Left lung (tissue), 10 donors: ENCODE measurements around the gene ANKS1A. TPM values are rescaled to one million over a fixed set of nuclear protein-coding genes. Genes with fewer than 3 reads are reported as not detected.

Experiments used
- ATAC-seq: fragments of 200-7000 bp; cut with Tn5 transposase; one replicate; pipeline ENCODE4 v1.9.1; 2020; ENCODE audit warnings: moderate library complexity
- DNase-seq, 4 donors: peaks; one replicate each; pipeline ENCODE4 v3.0.0-alpha.2; 2013 to 2020
- H3K27ac ChIP-seq, 2 donors: fragments of 200-600 bp; sonication (generic) in 1 of 2; one replicate each; pipeline versions ENCODE4 v1.5.0 to v1.8.0; 2020 to 2021
- H3K27me3 ChIP-seq, 2 donors: fragments of 200-600 bp; sonication (generic) in 1 of 2; one replicate each; pipeline versions ENCODE4 v1.5.0 to v1.8.0; 2020 to 2021
- H3K36me3 ChIP-seq, 2 donors: fragments of 200-600 bp; sonication (generic) in 1 of 2; one replicate each; pipeline versions ENCODE4 v1.5.0 to v1.8.0; 2020 to 2021
- H3K4me1 ChIP-seq, 2 donors: fragments of 200-600 bp; one replicate each; pipeline ENCODE4 v1.8.0; 2021
- H3K4me3 ChIP-seq, 2 donors: fragments of 200-600 bp; sonication (generic) in 1 of 2; one replicate each; pipeline versions ENCODE4 v1.5.0 to v1.8.0; 2020 to 2021; ENCODE audit warnings: mild to moderate bottlenecking in 1 of 2
- H3K9me3 ChIP-seq, 2 donors: fragments of 200-600 bp; sonication (generic) in 1 of 2; one replicate each; pipeline versions ENCODE4 v1.5.0 to v1.8.0; 2020 to 2021
- CTCF ChIP-seq, 2 donors: fragments of 200-600 bp; sonication (generic) in 1 of 2; IDR thresholded peaks; one replicate each; pipeline versions ENCODE4 v1.5.0 to v1.8.0; 2021; ENCODE audit warnings: antibody characterized with exemption in 2 of 2
- intact Hi-C, 2 donors: fragments of 100-400 bp; cut with DNase I; formaldehyde crosslinking; loops; one replicate each; pipeline versions ENCODE4 v1.11.2 to v1.14.2; 2022
- polyA plus RNA-seq, 6 donors: library from polyadenylated mRNA; unstranded; fragments of 120-200 nt; gene quantifications; one replicate each; pipeline ENCODE4 v1.2.1, GENCODE V29; 2013; ENCODE audit not compliant: insufficient read length in 6 of 6
- total RNA-seq, 2 donors: library from RNA; stranded (reverse); fragmentation: NEBNext Ultra II Directional; extraction: Animal tissue kit (Norgen Biotek cat#: 25700); gene quantifications; one replicate each; pipeline ENCODE4 v1.2.1, GENCODE V29; 2021
- donor health status: DM: no; HTN: yes; CAD: no.
- donor health status: DM: no; HTN: no; CAD: no.

Gene ANKS1A
- total and polyA plus RNA-seq, 8 donors = 23.0 to 45.4 (median 26.4) TPM

DNA sequence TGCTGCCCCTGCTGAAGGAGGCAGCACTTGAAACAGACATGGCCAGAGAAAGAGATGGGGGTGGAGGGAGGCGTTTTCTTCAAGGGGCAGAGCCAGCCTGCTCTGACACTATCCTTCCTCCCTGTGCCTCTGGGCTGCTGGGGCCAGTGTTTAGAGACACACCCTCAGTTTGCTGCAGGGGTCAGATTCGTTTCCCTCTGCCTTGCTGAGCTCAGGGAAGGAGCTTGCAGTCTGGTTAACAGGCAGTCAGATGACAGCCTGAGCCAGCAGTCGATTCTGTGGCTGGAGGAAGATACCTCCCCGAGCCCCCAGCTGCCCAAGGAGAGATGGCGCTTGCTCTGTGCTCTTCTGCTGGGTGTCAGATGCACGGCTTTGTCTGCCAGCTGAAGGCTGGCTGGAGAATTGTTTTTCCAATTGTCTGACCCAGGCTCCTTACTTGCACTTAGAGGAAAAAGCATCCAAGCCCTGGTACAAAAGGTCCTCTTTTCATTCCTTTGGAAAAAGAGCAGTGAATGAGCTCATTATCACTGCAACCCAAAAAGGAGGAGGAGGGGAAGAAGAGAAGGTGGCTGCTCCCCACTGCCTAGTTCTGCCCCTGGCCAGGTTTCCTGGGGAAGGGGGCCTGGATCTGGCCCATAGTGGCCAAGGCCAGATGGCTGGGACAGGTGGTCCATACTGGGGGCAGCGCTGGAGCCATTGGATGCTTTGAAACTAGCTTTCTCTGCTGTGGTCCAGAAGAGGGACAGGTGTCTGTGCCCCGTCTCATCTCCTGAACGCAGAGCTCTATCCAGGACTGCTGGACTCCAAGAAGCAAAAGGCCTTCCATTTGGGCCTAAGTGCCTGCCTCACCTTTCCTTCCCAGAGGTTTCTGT lies 163.9 kb downstream of the ANKS1A start:
- ATAC-seq (peak; percentile 49), DNase-seq (peak in 1 of 4 donors; percentile 67)
- H3K27ac ChIP-seq = peak overlapping the region; percentile 33 to 37
- no peak for TF ChIP-seq CTCF (IDR thresholded peaks at IDR 0.05)
- H3K27me3 ChIP-seq = no peaks in the 10 kb centered on the region
- peaks cover 0 to 54% of the 10 kb centered on the region in 2 donors for H3K36me3 ChIP-seq
- H3K9me3 ChIP-seq = no peaks in the 10 kb centered on the region
- peaks cover 27 to 41% of the 10 kb centered on the region in 2 donors for H3K4me1 ChIP-seq
- intact Hi-C loops = no loop called here
- no peak overlapping the region for H3K4me3 ChIP-seq

- no peak for TF ChIP-seq CTCF (IDR thresholded peaks at IDR 0.05)
- intact Hi-C loops = no loop called here
- no peak for ATAC-seq
- Histone ChIP-seq H3K9me3 (no peaks in the 10 kb centered on the region), H3K27me3 (no peaks in the 10 kb centered on the region), H3K36me3 (peaks cover 0 to 62% of the 10 kb centered on the region in 2 donors), H3K4me1 (peaks cover 21 to 34% of the 10 kb centered on the region in 2 donors), H3K27ac (no peak overlapping the region), H3K4me3 (no peak overlapping the region)
- no peak for DNase-seq
Measured at GRCh38 chr6:35053701-35054100, 164.6 kb downstream of the ANKS1A start.

DNA sequence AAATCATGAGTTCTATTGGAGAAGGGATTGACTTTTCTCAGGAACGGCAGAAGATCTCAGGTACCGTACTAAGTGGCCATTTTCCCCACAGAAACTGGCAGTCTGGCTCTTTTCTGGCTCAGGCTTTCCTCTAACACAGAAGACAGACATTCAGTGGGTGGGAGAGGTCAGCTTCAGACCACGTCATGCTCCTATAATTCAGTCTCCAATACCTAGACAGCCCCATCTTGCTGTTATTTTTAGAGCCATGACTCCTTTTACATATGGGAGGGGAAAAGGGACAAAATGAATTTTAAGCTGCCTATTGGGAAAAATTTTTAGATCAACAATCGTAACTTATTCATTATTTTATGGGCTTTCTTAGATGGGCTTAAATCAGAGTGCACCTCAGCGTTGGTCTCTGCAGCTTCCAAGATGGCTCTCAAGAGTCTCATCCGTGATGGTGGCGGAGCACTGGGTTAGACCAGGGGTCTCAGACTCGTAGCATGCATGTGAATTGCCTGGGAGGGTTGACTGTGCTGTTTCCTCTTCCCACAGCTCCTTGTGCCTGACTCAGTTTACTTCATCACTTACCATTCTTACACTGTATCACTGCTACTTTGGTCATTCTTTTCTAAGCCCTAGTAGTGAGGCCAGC lies 165.2 kb downstream of the ANKS1A start:
- H3K4me1 ChIP-seq = peaks cover 16 to 28% of the 10 kb centered on the region in 2 donors
- H3K4me3 ChIP-seq = no peak overlapping the region
- H3K9me3 ChIP-seq = no peaks in the 10 kb centered on the region
- no peak for TF ChIP-seq CTCF (IDR thresholded peaks at IDR 0.05)
- no peak overlapping the region for H3K27ac ChIP-seq
- no peaks in the 10 kb centered on the region for H3K27me3 ChIP-seq
- no peak for DNase-seq
- no peak for ATAC-seq
- H3K36me3 ChIP-seq = peaks cover 0 to 67% of the 10 kb centered on the region in 2 donors
- intact Hi-C loops = no loop called here

GRCh38 chr6:35054743-35055130 lies 165.7 kb downstream of the ANKS1A start:
- H3K36me3 ChIP-seq = peaks cover 0 to 72% of the 10 kb centered on the region in 2 donors

More at GRCh38 chr6:35054743-35055130, 165.7 kb downstream of the ANKS1A start:
- Histone ChIP-seq H3K4me3 (no peak overlapping the region), H3K27me3 (no peaks in the 10 kb centered on the region), H3K27ac (no peak overlapping the region), H3K4me1 (peaks cover 11 to 23% of the 10 kb centered on the region in 2 donors), H3K9me3 (no peaks in the 10 kb centered on the region)
- intact Hi-C loops = no loop called here
- DNase-seq (no peak), ATAC-seq (no peak)
- no peak for TF ChIP-seq CTCF (IDR thresholded peaks at IDR 0.05)
